Fibroblast of lung (primary cell): ENCODE data around the gene SLC20A1.

ENCODE experiments used
- CTCF ChIP-seq, 2 donors: IDR thresholded peaks in 1 of 2; conservative IDR thresholded peaks in 1 of 2; 1 replicate in 1 of 2; 2 replicates in 1 of 2; pipeline ENCODE4 v1.5.1; 2011 to 2012; ENCODE audit warnings: low read length in 2 of 2, control low read depth in 1 of 2, inconsistent platforms in 1 of 2, low read depth in 1 of 2, mild to moderate bottlenecking in 1 of 2
- EZH2 ChIP-seq: IDR thresholded peaks from 2 replicates; pipeline ENCODE4 v1.5.1; 2012; ENCODE audit warnings: low read length, control low read depth, mild to moderate bottlenecking; ENCODE audit errors: missing control alignments

- TF ChIP-seq CTCF (conservative IDR thresholded peaks at IDR 0.05 in 1 of 2, IDR thresholded peaks at IDR 0.05 in 1 of 2; ENCODE audit: low read depth in 1 of 2, low read length in 2 of 2) (no peak), EZH2 (no peak)
Observed at GRCh38 chr2:112712465-112712864, 66.7 kb downstream of the SLC20A1 start.
